Esophagus squamous epithelium (tissue), 5 donors: Measurements from ENCODE around the gene PPFIA4. TPM values are rescaled to one million over a fixed set of nuclear protein-coding genes. Genes with fewer than 3 reads are reported as not detected.

Experiments used
- DNase-seq: peaks from one replicate; lab custom pipeline; 2025; lab: John Stamatoyannopoulos, UW
- H3K27ac ChIP-seq, 4 donors: fragments of 200-600 bp; sonication (generic); one replicate each; pipeline ENCODE4 v1.5.1; 2016 to 2019; ENCODE audit warnings: mild to moderate bottlenecking in 1 of 4
- H3K27me3 ChIP-seq, 4 donors: fragments of 200-600 bp; sonication (generic); 1 replicate in 3 of 4; 2 replicates in 1 of 4; pipeline versions ENCODE4 v1.5.1 to v1.6.0; 2017 to 2021; ENCODE audit warnings: antibody characterized with exemption in 1 of 4
- H3K36me3 ChIP-seq, 3 donors: fragments of 200-600 bp; sonication (generic); one replicate each; pipeline ENCODE4 v1.5.1; 2016 to 2019
- H3K4me1 ChIP-seq, 3 donors: fragments of 200-600 bp; sonication (generic); one replicate each; pipeline ENCODE4 v1.5.1; 2017 to 2019
- H3K4me3 ChIP-seq, 4 donors: fragments of 200-600 bp; sonication (generic); 1 replicate in 3 of 4; 2 replicates in 1 of 4; pipeline ENCODE4 v1.5.1; 2016 to 2019; ENCODE audit warnings: mild to moderate bottlenecking in 2 of 4, moderate library complexity in 1 of 4
- H3K9me3 ChIP-seq, 3 donors: fragments of 200-600 bp; sonication (generic); one replicate each; pipeline ENCODE4 v1.5.1; 2016 to 2019
- CTCF ChIP-seq, 6 experiments: fragments of 450-650 bp in 4 of 6; fragments of 200-600 bp in 2 of 6; sonication (generic) in 2 of 6; IDR thresholded peaks; one replicate each; pipeline ENCODE4 v1.5.1; 2016 to 2019; ENCODE audit warnings: antibody characterized with exemption in 6 of 6, mild to moderate bottlenecking in 4 of 6, moderate library complexity in 4 of 6
- POLR2A ChIP-seq, 4 donors: fragments of 450-650 bp; IDR thresholded peaks; one replicate each; pipeline ENCODE4 v1.6.1; 2017; ENCODE audit warnings: antibody characterized with exemption in 4 of 4, mild to moderate bottlenecking in 4 of 4, moderate library complexity in 3 of 4
- WGBS, 2 donors: methylation state at CpG; one replicate each; pipeline ENCODE4 v1.1.5; 2018; 5-methylcytosine and 5-hydroxymethylcytosine counted together
- intact Hi-C: fragments of 100-400 bp; cut with DNase I; formaldehyde crosslinking; loops from one replicate; pipeline ENCODE4 v1.15.0; 2022
- total RNA-seq, 4 donors: library from RNA; depleted of rRNA; stranded (reverse); fragments of >200 nt; gene quantifications; one replicate each; pipeline ENCODE4 v1.1.0, GENCODE V29; 2016
- donor health status: DM: yes; HTN: yes; CAD: no.

Gene PPFIA4
- total RNA-seq, 4 donors from 2014 or later: 0.35 to 1.7 (median 0.93) TPM

GRCh38 chr1:203045821-203046594, 19.7 kb downstream of the PPFIA4 start:
- Histone ChIP-seq H3K4me3 (no peak overlapping the region), H3K27me3 (peaks cover 0 to 36% (median 0%) of the 10 kb centered on the region in 4 donors), H3K36me3 (no peaks in the 10 kb centered on the region), H3K4me1 (peaks cover 0 to 13% (median 12%) of the 10 kb centered on the region in 3 donors), H3K9me3 (no peaks in the 10 kb centered on the region), H3K27ac (no peak overlapping the region)
- DNase-seq: no peak
- intact Hi-C loops: loop anchor here (10.0 kb wide), 1 partner anchor 219 kb away; no protein-coding TSS in a partner anchor
- 54 to 71% methylated on average over 5 to 12 of the region's 16 CpGs for WGBS, 2 donors
- TF ChIP-seq CTCF (IDR thresholded peaks at IDR 0.05): no peak
- no peak for TF ChIP-seq POLR2A (IDR thresholded peaks at IDR 0.05)

- intact Hi-C loops: loop anchor here (10.0 kb wide), 1 partner anchor 218 kb away; no protein-coding TSS in a partner anchor
- H3K27ac ChIP-seq: no peak overlapping the region
- no peaks in the 10 kb centered on the region for H3K36me3 ChIP-seq
- WGBS, 2 donors: 26 to 35% methylated on average over 10 to 13 of the region's 15 CpGs
- H3K9me3 ChIP-seq: no peaks in the 10 kb centered on the region
- DNase-seq: no peak
- H3K4me1 ChIP-seq: peaks cover 0 to 13% (median 12%) of the 10 kb centered on the region in 3 donors
- TF ChIP-seq CTCF (IDR thresholded peaks at IDR 0.05): no peak
- no peak for TF ChIP-seq POLR2A (IDR thresholded peaks at IDR 0.05)
- peaks cover 0 to 44% (median 0%) of the 10 kb centered on the region in 4 donors for H3K27me3 ChIP-seq
- no peak overlapping the region for H3K4me3 ChIP-seq
Observed at GRCh38 chr1:203046984-203047630, 20.8 kb downstream of the PPFIA4 start.

GRCh38 chr1:203048086-203048485, 21.8 kb downstream of the PPFIA4 start:
- no peak for DNase-seq
- Histone ChIP-seq H3K27ac (no peak overlapping the region), H3K4me3 (no peak overlapping the region), H3K9me3 (no peaks in the 10 kb centered on the region), H3K4me1 (peaks cover 0 to 13% (median 12%) of the 10 kb centered on the region in 3 donors), H3K36me3 (no peaks in the 10 kb centered on the region), H3K27me3 (peaks cover 0 to 45% (median 0%) of the 10 kb centered on the region in 4 donors)
- WGBS, 2 donors: 59 to 81% methylated on average over 7 to 11 of the region's 11 CpGs
- intact Hi-C loops: loop anchor here (10.0 kb wide), 1 partner anchor 217 kb away; no protein-coding TSS in a partner anchor
- TF ChIP-seq POLR2A (IDR thresholded peaks at IDR 0.05) (no peak), CTCF (IDR thresholded peaks at IDR 0.05) (no peak)

GRCh38 chr1:203048555-203049051, 22.3 kb downstream of the PPFIA4 start:
- Histone ChIP-seq H3K36me3 (no peaks in the 10 kb centered on the region), H3K4me1 (peaks cover 0 to 13% (median 12%) of the 10 kb centered on the region in 3 donors), H3K27ac (no peak overlapping the region), H3K9me3 (no peaks in the 10 kb centered on the region), H3K4me3 (no peak overlapping the region), H3K27me3 (peaks cover 0 to 50% (median 0%) of the 10 kb centered on the region in 4 donors)
- intact Hi-C loops: loop anchor here (10.0 kb wide), 1 partner anchor 216 kb away; no protein-coding TSS in a partner anchor
- no peak for DNase-seq
- WGBS, 2 donors: 73 to 89% methylated on average over 11 to 14 of the region's 23 CpGs
- TF ChIP-seq POLR2A (IDR thresholded peaks at IDR 0.05) (no peak), CTCF (IDR thresholded peaks at IDR 0.05) (peak in 1 of 6 experiments; percentile 17)
